AG04450 (cell line): ENCODE measurements around the gene ETFRF1. TPM values are rescaled to one million over a fixed set of nuclear protein-coding genes. Genes with fewer than 3 reads are reported as not detected.

Experiments used
- CTCF ChIA-PET: fragments of 300-600, 350-600 bp; formaldehyde crosslinking; extraction: SDS; loops from one replicate; lab custom pipeline; 2022; ENCODE audit warnings: antibody characterized with exemption, inconsistent platforms; lab: Charles Lee
- POLR2A ChIA-PET: fragments of 350-600 bp; formaldehyde crosslinking; extraction: SDS; loops from one replicate; lab custom pipeline; 2021; ENCODE audit warnings: antibody characterized with exemption, inconsistent platforms; lab: Yijun Ruan, JAX
- DNase-seq: peaks from one replicate; pipeline ENCODE4 v3.0.0-alpha.2; 2011; ENCODE audit warnings: low read depth, low spot score
- H3K27ac ChIP-seq: one replicate; pipeline ENCODE4 v1.5.1; 2012; ENCODE audit warnings: low read depth, low read length, control low read depth
- H3K27me3 ChIP-seq: one replicate; pipeline ENCODE4 v1.6.0; 2012; ENCODE audit warnings: low read length; ENCODE audit not compliant: control insufficient read depth, insufficient read depth
- H3K4me3 ChIP-seq: 2 replicates; pipeline ENCODE4 v1.5.1; 2011; ENCODE audit warnings: mild to moderate bottlenecking, low read depth, low read length, control low read depth
- H3K9me3 ChIP-seq: 2 replicates; pipeline ENCODE4 v1.5.1; 2012; ENCODE audit warnings: low read length; ENCODE audit not compliant: control insufficient read depth, insufficient read depth
- polyA minus RNA-seq: library from RNA; depleted of rRNA, polyadenylated mRNA; stranded (reverse); fragments of >200 nt; gene quantifications from 2 replicates; pipeline ENCODE4 v1.2.3, GENCODE V29; 2011; rRNA and poly(A)+ RNA removed
- polyA plus RNA-seq: library from polyadenylated mRNA; depleted of rRNA; stranded (reverse); fragments of >200 nt; gene quantifications from 2 replicates; pipeline ENCODE4 v1.2.3, GENCODE V29; 2011; rRNA removed
- TF ChIP-seq, protein P1 (sequence below): IDR thresholded peaks from 2 replicates; pipeline ENCODE4 v1.5.1; 2011; ENCODE audit warnings: low read depth, low read length, control low read depth, inconsistent platforms

ETFRF1 gene
- polyA plus RNA-seq (18.2 and 26.6 TPM in 2 replicates), polyA minus RNA-seq (5.8 and 7.0 TPM in 2 replicates)

DNA sequence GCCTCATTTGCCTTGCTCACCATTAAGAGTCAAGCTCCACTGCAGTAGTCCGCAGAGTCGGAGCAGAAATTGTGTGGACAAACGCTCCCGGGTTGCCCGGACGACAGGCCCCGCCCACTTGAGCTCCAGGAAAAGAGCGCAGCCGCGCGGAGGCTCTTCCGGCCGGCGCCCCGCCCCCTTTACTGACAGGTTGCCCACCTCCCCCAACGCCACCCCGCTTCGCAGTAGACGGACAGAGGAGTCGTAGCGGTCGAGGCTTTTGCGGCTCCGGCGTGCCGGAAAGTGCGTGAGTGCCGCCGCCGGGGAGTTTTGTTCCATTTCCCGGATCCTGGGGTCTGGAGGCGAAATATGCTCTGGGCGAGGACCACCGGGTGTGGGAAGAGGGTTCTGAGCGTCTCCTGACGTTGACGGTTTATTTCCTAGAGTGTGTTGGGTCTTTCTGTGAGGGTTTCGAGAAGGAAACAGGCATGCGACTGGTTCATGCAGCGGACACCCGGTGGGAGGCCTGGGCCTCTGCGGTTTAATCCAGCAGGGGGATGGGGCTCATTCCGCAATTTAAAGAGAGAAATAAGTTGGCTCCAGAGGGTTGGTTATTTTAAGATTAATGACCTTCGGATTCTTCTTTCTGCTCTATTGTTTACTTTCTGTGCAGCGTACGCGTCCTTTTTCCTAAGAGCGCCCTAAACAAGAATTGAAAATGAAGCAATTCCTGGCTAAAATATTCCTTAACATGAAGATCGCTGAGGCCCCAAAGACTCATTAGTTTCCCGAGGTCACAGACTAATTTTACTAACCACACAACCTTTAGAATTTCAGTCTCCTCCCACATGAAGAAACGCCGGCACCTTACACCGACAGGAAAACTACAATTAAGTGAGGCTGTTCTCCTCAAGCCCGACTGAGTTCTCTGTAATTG, at the start of gene ETFRF1, which contains the start of gene DNAI7:
Gene ETFRF1 (plus strand): TSS at position 182 of the 916 bp plus-strand sequence. CDS start 8,720 bp downstream, outside the sequence.
Gene DNAI7 (minus strand): TSS at position 105 of the 916 bp plus-strand sequence. CDS start 82 bp downstream, at position 23.
- no peaks in the 10 kb centered on the region for H3K9me3 ChIP-seq
- peak within 1 kb of the TSS; percentile 92 for H3K27ac ChIP-seq
- H3K4me3 ChIP-seq: peak within 1 kb of the TSS; percentile 83
- POLR2A ChIA-PET: interaction anchor here (0.5 to 1.5 kb wide), 10 partner anchors 41 to 248 kb away, joined by 3 to 7 read pairs (median 3); no protein-coding TSS in a partner anchor
- DNase-seq: peak; percentile 82
- H3K27me3 ChIP-seq: no peaks in the 10 kb centered on the region
- CTCF ChIA-PET: interaction anchor here (0.7 to 1.3 kb wide), 4 partner anchors 41 to 204 kb away, joined by 3 to 4 read pairs (median 3); no protein-coding TSS in a partner anchor
- TF ChIP-seq, protein P1, sequence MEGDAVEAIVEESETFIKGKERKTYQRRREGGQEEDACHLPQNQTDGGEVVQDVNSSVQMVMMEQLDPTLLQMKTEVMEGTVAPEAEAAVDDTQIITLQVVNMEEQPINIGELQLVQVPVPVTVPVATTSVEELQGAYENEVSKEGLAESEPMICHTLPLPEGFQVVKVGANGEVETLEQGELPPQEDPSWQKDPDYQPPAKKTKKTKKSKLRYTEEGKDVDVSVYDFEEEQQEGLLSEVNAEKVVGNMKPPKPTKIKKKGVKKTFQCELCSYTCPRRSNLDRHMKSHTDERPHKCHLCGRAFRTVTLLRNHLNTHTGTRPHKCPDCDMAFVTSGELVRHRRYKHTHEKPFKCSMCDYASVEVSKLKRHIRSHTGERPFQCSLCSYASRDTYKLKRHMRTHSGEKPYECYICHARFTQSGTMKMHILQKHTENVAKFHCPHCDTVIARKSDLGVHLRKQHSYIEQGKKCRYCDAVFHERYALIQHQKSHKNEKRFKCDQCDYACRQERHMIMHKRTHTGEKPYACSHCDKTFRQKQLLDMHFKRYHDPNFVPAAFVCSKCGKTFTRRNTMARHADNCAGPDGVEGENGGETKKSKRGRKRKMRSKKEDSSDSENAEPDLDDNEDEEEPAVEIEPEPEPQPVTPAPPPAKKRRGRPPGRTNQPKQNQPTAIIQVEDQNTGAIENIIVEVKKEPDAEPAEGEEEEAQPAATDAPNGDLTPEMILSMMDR: 0 out of 2 replicates have a peak, but pooled peaks have one; percentile 21

DNA sequence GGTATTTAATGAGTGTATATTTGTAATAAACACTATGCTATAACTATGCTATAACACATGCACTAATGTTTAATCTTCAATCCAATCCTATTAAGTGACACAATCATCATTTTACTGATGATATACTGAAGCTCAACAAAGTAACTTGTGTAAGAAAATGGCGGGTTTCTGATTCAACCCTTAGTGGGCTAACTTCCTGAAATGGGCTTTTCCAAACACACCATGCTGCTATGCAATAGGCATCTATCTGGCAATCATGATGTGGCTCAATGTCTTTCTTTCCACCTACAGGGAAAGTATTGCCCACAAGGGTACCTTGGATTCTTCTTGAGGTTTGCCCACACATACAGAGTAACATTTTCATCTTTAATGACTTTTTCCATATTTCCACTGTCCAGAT, 48.4 kb upstream of the ETFRF1 start:
- ChIA-PET CTCF (no interaction called here), POLR2A (no interaction called here)
- Histone ChIP-seq H3K9me3 (no peaks in the 10 kb centered on the region), H3K4me3 (no peak overlapping the region), H3K27ac (no peak overlapping the region), H3K27me3 (no peaks in the 10 kb centered on the region)
- no peak for DNase-seq
- TF ChIP-seq, protein P1: no peak

- no peak overlapping the region for H3K4me3 ChIP-seq
- ChIA-PET POLR2A (interaction anchor here (0.6 to 1.3 kb wide), 4 partner anchors 9 to 232 kb away, joined by 3 to 7 read pairs (median 4); partner anchors contain the start of genes DNAI7 and ETFRF1), CTCF (interaction anchor here (0.7 to 6.0 kb wide), 6 partner anchors 45 to 285 kb away, joined by 3 to 76 read pairs (median 3); no protein-coding TSS in a partner anchor)
- DNase-seq: peak; percentile 98
- no peaks in the 10 kb centered on the region for H3K9me3 ChIP-seq
- peak overlapping the region; percentile 77 for H3K27ac ChIP-seq
- TF ChIP-seq, protein P1: no peak
- no peaks in the 10 kb centered on the region for H3K27me3 ChIP-seq
Observed at GRCh38 chr12:25151476-25151875, 43.6 kb upstream of the ETFRF1 start.

DNA sequence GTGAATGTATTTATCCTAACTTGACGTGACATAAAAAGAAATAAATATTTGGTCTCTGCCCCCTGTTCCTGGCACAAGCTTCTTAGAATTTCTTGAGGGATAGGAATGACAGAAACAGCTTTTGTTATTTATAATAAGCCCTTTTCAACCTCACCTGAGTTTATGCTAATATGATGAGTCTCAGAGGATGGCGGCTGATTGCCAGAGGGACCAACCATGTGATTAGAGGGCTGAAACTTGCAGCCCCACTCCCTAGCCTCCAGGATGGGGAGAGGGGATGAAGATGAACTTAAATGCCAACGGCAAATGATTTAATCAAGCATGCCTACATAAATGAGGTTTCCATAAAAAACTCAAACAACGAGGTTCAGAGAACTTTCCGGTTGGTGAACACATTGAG, 43.0 kb upstream of the ETFRF1 start:
- TF ChIP-seq, protein P1: no peak
- ChIA-PET CTCF (interaction anchor here (0.7 to 6.0 kb wide), 6 partner anchors 44 to 285 kb away, joined by 3 to 76 read pairs (median 3); no protein-coding TSS in a partner anchor), POLR2A (interaction anchor here (0.6 to 1.3 kb wide), 3 partner anchors 9 to 153 kb away, joined by 3 to 7 read pairs (median 5); partner anchors contain the start of genes DNAI7 and ETFRF1)
- H3K27ac ChIP-seq: peak overlapping the region; percentile 77
- no peaks in the 10 kb centered on the region for H3K9me3 ChIP-seq
- no peak for DNase-seq
- H3K4me3 ChIP-seq: no peak overlapping the region
- no peaks in the 10 kb centered on the region for H3K27me3 ChIP-seq
